GM18507 (cell line): ENCODE measurements around the gene RBM33.

ENCODE experiments used
- DNase-seq: peaks from one replicate; pipeline ENCODE4 v3.0.0; 2011; ENCODE audit warnings: low read depth; ENCODE audit not compliant: insufficient read length; ENCODE audit errors: extremely low spot score
- FAIRE-seq: peaks from 2 replicates; lab custom pipeline; 2011; peaks lifted over from hg19 to GRCh38; lab: Jason Lieb, UNC

RBM33 gene

GRCh38 chr7:155785536-155785935 is 141.1 kb downstream of the RBM33 start:
- DNase-seq (no peak), FAIRE-seq (no peak)

GRCh38 chr7:155786491-155786890 is 142.0 kb downstream of the RBM33 start:
- DNase-seq (no peak), FAIRE-seq (no peak)

- FAIRE-seq (no peak), DNase-seq (no peak)
These were observed 142.8 kb downstream of the RBM33 start for GRCh38 chr7:155787171-155787851.

- DNase-seq, result no peak
- no peak for FAIRE-seq
These were observed 144.1 kb downstream of the RBM33 start for GRCh38 chr7:155788616-155789000.

GRCh38 chr7:155789001-155789725 is 144.7 kb downstream of the RBM33 start:
- FAIRE-seq, result no peak
- no peak for DNase-seq

- no peak for DNase-seq
- no peak for FAIRE-seq
These were observed 146.2 kb downstream of the RBM33 start for GRCh38 chr7:155790666-155791065.

GRCh38 chr7:155791214-155791737 is 146.8 kb downstream of the RBM33 start:
- no peak for FAIRE-seq
- DNase-seq, result no peak

- no peak for DNase-seq
- FAIRE-seq, result peak; percentile 31
These were observed 147.4 kb downstream of the RBM33 start for GRCh38 chr7:155791836-155792235.

- no peak for FAIRE-seq
- no peak for DNase-seq
These were observed 148.0 kb downstream of the RBM33 start for GRCh38 chr7:155792315-155792960.

GRCh38 chr7:155792999-155793560 is 148.6 kb downstream of the RBM33 start:
- FAIRE-seq (no peak), DNase-seq (no peak)

GRCh38 chr7:155793720-155794119 is 149.3 kb downstream of the RBM33 start:
- no peak for FAIRE-seq

GRCh38 chr7:155794196-155794595 is 149.7 kb downstream of the RBM33 start:
- DNase-seq (no peak), FAIRE-seq (no peak)

More at GRCh38 chr7:155793720-155794119, 149.3 kb downstream of the RBM33 start:
- no peak for DNase-seq

GRCh38 chr7:155795401-155795800 is 150.9 kb downstream of the RBM33 start:
- no peak for DNase-seq
- FAIRE-seq, result no peak

GRCh38 chr7:155795951-155796350 is 151.5 kb downstream of the RBM33 start:
- DNase-seq (no peak), FAIRE-seq (no peak)

GRCh38 chr7:155796381-155797261 is 152.2 kb downstream of the RBM33 start:
- DNase-seq, result peak; percentile 69
- FAIRE-seq, result peak; percentile 45

GRCh38 chr7:155797262-155798250 is 153.1 kb downstream of the RBM33 start:
- DNase-seq (no peak), FAIRE-seq (no peak)

GRCh38 chr7:155798673-155799439 is 154.4 kb downstream of the RBM33 start:
- DNase-seq (no peak), FAIRE-seq (no peak)
